Uterus (tissue), 4 donors: Measurements from ENCODE around the gene ZNF263. TPM values are rescaled to one million over a fixed set of nuclear protein-coding genes. Genes with fewer than 3 reads are reported as not detected.

Source experiments
- DNase-seq, 2 donors: peaks; one replicate each; pipeline ENCODE4 v3.0.0-alpha.2; 2019 to 2020
- H3K27ac ChIP-seq, 2 donors: fragments of 200-600 bp; sonication (generic); 1 replicate in 1 of 2; 2 replicates in 1 of 2; pipeline ENCODE4 v1.5.1; 2016 to 2018
- H3K27me3 ChIP-seq, 2 donors: fragments of 200-600 bp; sonication (generic); one replicate each; pipeline ENCODE4 v1.5.1; 2018 to 2019; ENCODE audit warnings: control low read depth in 1 of 2
- H3K36me3 ChIP-seq, 2 donors: fragments of 200-600 bp; sonication (generic); one replicate each; pipeline ENCODE4 v1.5.1; 2019; ENCODE audit warnings: control low read depth in 1 of 2
- H3K4me1 ChIP-seq, 2 donors: fragments of 200-600 bp; sonication (generic); one replicate each; pipeline ENCODE4 v1.5.1; 2018 to 2019; ENCODE audit warnings: control low read depth in 1 of 2
- H3K4me3 ChIP-seq, 2 donors: fragments of 200-600 bp; sonication (generic); 1 replicate in 1 of 2; 2 replicates in 1 of 2; pipeline ENCODE4 v1.5.1; 2018 to 2019; ENCODE audit warnings: mild to moderate bottlenecking in 1 of 2
- H3K9me3 ChIP-seq, 2 donors: fragments of 200-600 bp; sonication (generic); one replicate each; pipeline ENCODE4 v1.5.1; 2019; ENCODE audit warnings: control low read depth in 1 of 2
- POLR2A ChIP-seq, 2 donors: fragments of 450-650 bp; IDR thresholded peaks; one replicate each; pipeline ENCODE4 v1.6.1; 2016; ENCODE audit warnings: antibody characterized with exemption in 2 of 2, mild to moderate bottlenecking in 1 of 2, moderate library complexity in 1 of 2
- intact Hi-C: fragments of 100-400 bp; cut with DNase I; formaldehyde crosslinking; loops from one replicate; pipeline ENCODE4 v1.15.1; 2023; ENCODE audit warnings: low total_unique reads
- total RNA-seq, 4 donors: library from RNA; depleted of rRNA in 3 of 4; stranded (reverse); fragments of >200 nt in 3 of 4; gene quantifications; one replicate each; pipeline versions ENCODE4 v1.1.0 to v1.2.4, GENCODE V29; 2014 to 2023
- TF ChIP-seq, protein P1 (sequence below), 4 experiments: fragments of 200-600 bp in 2 of 4; fragments of 450-650 bp in 2 of 4; sonication (generic) in 2 of 4; IDR thresholded peaks; one replicate each; pipeline ENCODE4 v1.5.1; 2016 to 2019; ENCODE audit warnings: antibody characterized with exemption in 4 of 4, mild to moderate bottlenecking in 2 of 4, moderate library complexity in 1 of 4
- donor health status: DM: yes; HTN: yes; CAD: no.

Gene ZNF263
- total RNA-seq, 4 donors from 2014 or later = 13.2 to 82.5 (median 53.9) TPM

DNA sequence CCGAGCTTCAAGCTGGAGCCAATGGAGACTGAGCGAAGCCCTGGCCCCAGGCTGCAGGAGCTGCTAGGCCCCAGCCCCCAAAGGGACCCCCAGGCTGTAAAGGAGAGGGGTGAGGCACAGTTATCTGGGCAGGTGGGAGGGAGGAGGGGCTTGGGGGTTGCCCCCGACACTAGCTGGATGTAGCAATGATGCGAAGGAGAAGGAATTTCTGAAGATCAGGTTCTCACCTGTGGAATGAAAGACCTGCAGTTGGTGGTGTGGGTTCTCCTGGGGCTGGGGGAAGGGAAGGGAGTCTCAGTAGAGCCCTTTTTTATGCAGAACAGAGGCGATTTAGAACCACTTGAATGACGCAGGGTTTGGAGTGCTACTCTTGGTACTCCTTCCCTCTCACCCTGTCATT is 1.8 kb downstream of the ZNF263 start:
- intact Hi-C loops = no loop called here
- no peaks in the 10 kb centered on the region for H3K27me3 ChIP-seq
- peaks cover 5 to 30% of the 10 kb centered on the region in 2 donors for H3K9me3 ChIP-seq
- H3K4me3 ChIP-seq = no peak overlapping the region
- peaks cover 0 to 6% of the 10 kb centered on the region in 2 donors for H3K4me1 ChIP-seq
- H3K27ac ChIP-seq = no peak overlapping the region
- TF ChIP-seq POLR2A (IDR thresholded peaks at IDR 0.05) = no peak
- TF ChIP-seq, protein P1, sequence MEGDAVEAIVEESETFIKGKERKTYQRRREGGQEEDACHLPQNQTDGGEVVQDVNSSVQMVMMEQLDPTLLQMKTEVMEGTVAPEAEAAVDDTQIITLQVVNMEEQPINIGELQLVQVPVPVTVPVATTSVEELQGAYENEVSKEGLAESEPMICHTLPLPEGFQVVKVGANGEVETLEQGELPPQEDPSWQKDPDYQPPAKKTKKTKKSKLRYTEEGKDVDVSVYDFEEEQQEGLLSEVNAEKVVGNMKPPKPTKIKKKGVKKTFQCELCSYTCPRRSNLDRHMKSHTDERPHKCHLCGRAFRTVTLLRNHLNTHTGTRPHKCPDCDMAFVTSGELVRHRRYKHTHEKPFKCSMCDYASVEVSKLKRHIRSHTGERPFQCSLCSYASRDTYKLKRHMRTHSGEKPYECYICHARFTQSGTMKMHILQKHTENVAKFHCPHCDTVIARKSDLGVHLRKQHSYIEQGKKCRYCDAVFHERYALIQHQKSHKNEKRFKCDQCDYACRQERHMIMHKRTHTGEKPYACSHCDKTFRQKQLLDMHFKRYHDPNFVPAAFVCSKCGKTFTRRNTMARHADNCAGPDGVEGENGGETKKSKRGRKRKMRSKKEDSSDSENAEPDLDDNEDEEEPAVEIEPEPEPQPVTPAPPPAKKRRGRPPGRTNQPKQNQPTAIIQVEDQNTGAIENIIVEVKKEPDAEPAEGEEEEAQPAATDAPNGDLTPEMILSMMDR (IDR thresholded peaks at IDR 0.05) = no peak
- no peak for DNase-seq
- no peaks in the 10 kb centered on the region for H3K36me3 ChIP-seq

DNA sequence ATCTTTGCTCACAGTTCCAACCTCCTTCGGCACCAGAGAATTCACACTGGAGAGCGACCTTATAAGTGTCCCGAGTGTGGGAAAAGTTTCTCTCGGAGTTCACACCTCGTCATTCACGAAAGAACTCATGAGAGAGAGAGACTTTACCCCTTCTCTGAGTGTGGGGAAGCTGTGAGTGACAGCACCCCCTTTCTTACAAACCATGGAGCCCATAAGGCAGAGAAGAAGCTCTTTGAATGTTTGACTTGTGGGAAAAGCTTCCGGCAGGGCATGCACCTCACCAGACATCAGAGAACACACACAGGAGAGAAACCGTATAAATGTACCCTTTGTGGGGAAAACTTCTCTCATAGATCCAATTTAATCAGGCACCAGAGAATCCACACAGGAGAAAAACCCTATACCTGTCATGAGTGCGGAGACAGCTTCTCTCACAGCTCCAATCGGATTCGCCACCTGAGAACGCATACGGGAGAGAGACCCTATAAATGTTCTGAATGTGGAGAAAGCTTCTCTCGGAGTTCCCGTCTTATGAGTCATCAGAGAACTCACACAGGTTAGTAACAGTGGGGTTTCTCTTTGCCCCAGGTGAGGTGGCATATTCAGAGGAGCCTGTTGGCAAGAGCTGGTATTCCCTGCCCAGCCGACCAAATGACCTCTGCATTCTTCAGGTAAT is 6.8 kb downstream of the ZNF263 start:
- peaks cover 5 to 78% of the 10 kb centered on the region in 2 donors for H3K9me3 ChIP-seq
- intact Hi-C loops = no loop called here
- DNase-seq = no peak
- no peaks in the 10 kb centered on the region for H3K36me3 ChIP-seq
- no peaks in the 10 kb centered on the region for H3K27me3 ChIP-seq
- no peak overlapping the region for H3K27ac ChIP-seq
- no peaks in the 10 kb centered on the region for H3K4me1 ChIP-seq
- H3K4me3 ChIP-seq = no peak overlapping the region
- TF ChIP-seq, protein P1 (IDR thresholded peaks at IDR 0.05) = no peak
- TF ChIP-seq POLR2A (IDR thresholded peaks at IDR 0.05) = no peak

DNA sequence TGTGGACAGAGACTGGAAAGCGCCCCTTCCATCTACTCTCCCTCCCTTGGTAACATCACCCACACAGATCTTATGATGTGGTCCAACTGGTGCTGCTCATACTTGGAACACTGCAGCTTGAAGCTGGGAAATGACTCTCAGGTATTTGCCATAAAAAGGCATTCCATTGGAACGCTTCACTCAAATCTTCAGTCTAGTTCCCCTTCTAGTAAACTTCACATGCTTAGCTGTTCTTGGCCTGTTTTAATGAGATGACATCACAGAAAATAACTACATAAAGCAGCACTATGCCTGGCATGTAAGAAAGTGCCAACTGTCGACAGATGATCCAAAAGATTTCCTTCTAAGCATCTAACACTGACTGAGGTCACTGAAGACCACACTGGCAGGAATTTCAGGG is 9.3 kb downstream of the ZNF263 start:
- H3K27me3 ChIP-seq = no peaks in the 10 kb centered on the region
- intact Hi-C loops = no loop called here
- H3K4me3 ChIP-seq = no peak overlapping the region
- no peaks in the 10 kb centered on the region for H3K36me3 ChIP-seq
- H3K9me3 ChIP-seq = peaks cover 5 to 90% of the 10 kb centered on the region in 2 donors
- DNase-seq = no peak
- TF ChIP-seq POLR2A (IDR thresholded peaks at IDR 0.05) = no peak
- TF ChIP-seq, protein P1 (IDR thresholded peaks at IDR 0.05) = no peak
- no peak overlapping the region for H3K27ac ChIP-seq
- no peaks in the 10 kb centered on the region for H3K4me1 ChIP-seq

DNA sequence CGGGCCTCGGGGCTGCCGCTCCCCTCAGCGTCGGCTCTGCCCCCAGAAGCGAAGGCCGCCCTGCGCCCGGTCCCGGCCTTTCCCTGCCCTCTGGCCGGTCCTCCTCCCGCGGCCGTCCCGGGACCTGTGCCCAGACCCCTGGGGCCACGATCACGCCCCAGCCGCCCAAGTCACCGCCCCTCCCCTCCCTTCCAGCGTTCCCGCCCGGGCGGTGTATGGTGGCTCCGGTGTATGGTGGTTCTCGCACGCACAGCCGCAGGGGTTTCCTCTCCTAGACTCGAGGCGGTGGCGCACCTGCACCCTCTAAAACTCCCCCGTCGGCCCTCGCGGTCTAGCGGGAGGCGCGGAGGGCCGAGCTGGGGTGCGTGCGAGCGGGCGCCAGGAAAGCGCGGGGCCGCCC is 11.9 kb downstream of the ZNF263 start:
- Histone ChIP-seq H3K9me3 (peaks cover 0 to 79% of the 10 kb centered on the region in 2 donors), H3K27ac (no peak overlapping the region), H3K27me3 (no peaks in the 10 kb centered on the region), H3K4me1 (no peaks in the 10 kb centered on the region), H3K4me3 (no peak overlapping the region), H3K36me3 (no peaks in the 10 kb centered on the region)
- DNase-seq = no peak
- intact Hi-C loops = no loop called here
- TF ChIP-seq, protein P1 (IDR thresholded peaks at IDR 0.05) = no peak
- no peak for TF ChIP-seq POLR2A (IDR thresholded peaks at IDR 0.05)

DNA sequence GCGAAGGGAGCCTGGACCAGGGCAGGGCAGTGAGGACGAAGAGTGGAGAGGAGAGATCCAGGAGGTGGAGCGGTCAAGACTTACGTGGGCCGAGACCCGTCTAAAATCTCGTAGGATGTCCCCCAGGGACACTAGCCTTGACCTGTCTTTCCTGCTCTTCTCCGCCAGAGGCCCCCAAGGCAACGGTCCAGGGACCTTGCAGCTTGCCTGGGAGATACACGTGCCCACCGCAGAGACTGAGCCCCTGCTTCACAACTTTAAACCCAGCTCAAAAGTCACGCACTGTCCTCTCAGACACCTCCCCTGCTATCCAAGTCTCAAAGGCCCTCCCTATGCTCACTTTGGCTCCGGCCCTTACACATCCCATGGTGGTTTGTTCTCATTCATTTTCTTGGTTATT is 12.5 kb downstream of the ZNF263 start:
- Histone ChIP-seq H3K36me3 (no peaks in the 10 kb centered on the region), H3K4me1 (no peaks in the 10 kb centered on the region), H3K27me3 (no peaks in the 10 kb centered on the region), H3K9me3 (peaks cover 0 to 79% of the 10 kb centered on the region in 2 donors), H3K4me3 (no peak overlapping the region), H3K27ac (no peak overlapping the region)
- DNase-seq = no peak
- TF ChIP-seq POLR2A (IDR thresholded peaks at IDR 0.05) = no peak
- TF ChIP-seq, protein P1 (IDR thresholded peaks at IDR 0.05) = no peak
- intact Hi-C loops = no loop called here
